Astrocyte (in vitro differentiated cells and primary cell): ENCODE measurements around the gene CSNK2A1. TPM values are rescaled to one million over a fixed set of nuclear protein-coding genes. Genes with fewer than 3 reads are reported as not detected.

Experiments used
- DNase-seq: peaks from one replicate; pipeline ENCODE4 v3.0.0-alpha.2; 2010; ENCODE audit warnings: low read depth
- FAIRE-seq: peaks from 2 replicates; lab custom pipeline; 2011; peaks lifted over from hg19 to GRCh38; lab: Jason Lieb, UNC
- H2AFZ ChIP-seq: 2 replicates; pipeline ENCODE4 v1.6.0; 2012; ENCODE audit warnings: low read depth, low read length, inconsistent platforms
- H3K27ac ChIP-seq: 2 replicates; pipeline ENCODE4 v1.5.1; 2011; ENCODE audit warnings: low read depth, low read length, inconsistent platforms
- H3K27me3 ChIP-seq: 2 replicates; pipeline ENCODE4 v1.6.0; 2011; ENCODE audit warnings: low read length, inconsistent platforms; ENCODE audit not compliant: insufficient read depth
- H3K36me3 ChIP-seq: 2 replicates; pipeline ENCODE4 v1.5.1; 2011; ENCODE audit warnings: low read length, inconsistent platforms; ENCODE audit not compliant: insufficient read depth
- H3K4me1 ChIP-seq: 2 replicates; pipeline ENCODE4 v1.5.1; 2011; ENCODE audit warnings: low read length, inconsistent platforms; ENCODE audit not compliant: insufficient read depth
- H3K4me2 ChIP-seq: 2 replicates; pipeline ENCODE4 v1.6.0; 2012; ENCODE audit warnings: low read length, inconsistent platforms
- H3K4me3 ChIP-seq: 2 replicates; pipeline ENCODE4 v1.5.1; 2011; ENCODE audit warnings: low read depth, mild to moderate bottlenecking, low read length, inconsistent platforms; ENCODE audit not compliant: insufficient read depth
- H3K79me2 ChIP-seq: 2 replicates; pipeline ENCODE4 v1.6.0; 2012; ENCODE audit warnings: mild to moderate bottlenecking, low read length, inconsistent platforms; ENCODE audit not compliant: insufficient read depth
- H3K9ac ChIP-seq: 2 replicates; pipeline ENCODE4 v1.6.0; 2012; ENCODE audit warnings: mild to moderate bottlenecking, low read length, inconsistent platforms
- H3K9me3 ChIP-seq: 2 replicates; pipeline ENCODE4 v1.5.1; 2012; ENCODE audit warnings: low read depth, mild to moderate bottlenecking, low read length, inconsistent platforms; ENCODE audit not compliant: insufficient read depth
- H4K20me1 ChIP-seq: 2 replicates; pipeline ENCODE4 v1.6.0; 2012; ENCODE audit warnings: low read length, inconsistent platforms; ENCODE audit not compliant: insufficient read depth
- H3K27ac Mint-ChIP-seq: one replicate; pipeline ENCODE4 v1.8.0; 2021; ENCODE audit warnings: mild to moderate bottlenecking, mixed read lengths; ENCODE audit not compliant: unreplicated experiment
- H3K27me3 Mint-ChIP-seq: one replicate; pipeline ENCODE4 v1.8.0; 2021; ENCODE audit warnings: low read depth, mixed read lengths; ENCODE audit not compliant: unreplicated experiment
- H3K36me3 Mint-ChIP-seq: one replicate; pipeline ENCODE4 v1.8.0; 2021; ENCODE audit warnings: low read depth, mixed read lengths; ENCODE audit not compliant: unreplicated experiment
- H3K4me1 Mint-ChIP-seq: one replicate; pipeline ENCODE4 v1.8.0; 2021; ENCODE audit warnings: low read depth, mixed read lengths; ENCODE audit not compliant: unreplicated experiment
- H3K4me3 Mint-ChIP-seq: one replicate; pipeline ENCODE4 v1.8.0; 2021; ENCODE audit warnings: mild to moderate bottlenecking, moderate library complexity, mixed read lengths; ENCODE audit not compliant: unreplicated experiment
- H3K9me3 Mint-ChIP-seq: one replicate; pipeline ENCODE4 v1.8.0; 2021; ENCODE audit warnings: mild to moderate bottlenecking, mixed read lengths; ENCODE audit not compliant: unreplicated experiment
- CTCF ChIP-seq: IDR thresholded peaks from 2 replicates; pipeline ENCODE4 v1.5.1; 2011; ENCODE audit warnings: low read depth, mild to moderate bottlenecking, inconsistent platforms, low read length, moderate library complexity; ENCODE audit not compliant: insufficient read depth
- EZH2 ChIP-seq: IDR thresholded peaks from 2 replicates; pipeline ENCODE4 v1.6.1; 2012; ENCODE audit warnings: mild to moderate bottlenecking, low read length, inconsistent platforms; ENCODE audit not compliant: insufficient read depth
- total RNA-seq: library from RNA; stranded (reverse); gene quantifications from 2 replicates; pipeline ENCODE4 v1.2.1, GENCODE V29; 2021

The CSNK2A1 gene
- total RNA-seq, 1 donor from 2014 or later, result 226 TPM

DNA sequence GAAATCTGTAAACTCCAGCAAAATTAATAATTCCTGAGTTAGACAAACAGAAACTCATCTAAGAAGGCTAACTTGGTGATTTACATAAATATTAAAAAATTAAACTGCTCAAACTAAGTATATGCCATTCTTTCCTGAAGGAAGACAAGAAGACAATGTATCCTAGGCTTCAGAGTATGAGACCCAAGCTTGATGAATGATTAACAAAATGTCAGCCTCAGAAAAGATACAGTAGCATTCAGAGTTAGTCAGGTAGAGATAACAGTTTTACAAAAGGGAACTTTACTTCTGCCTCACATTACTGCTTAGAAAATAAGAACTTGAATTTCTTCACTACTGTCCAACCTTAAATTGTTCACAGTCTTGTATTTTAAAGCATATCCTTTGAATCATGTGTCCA is 12.0 kb downstream of the CSNK2A1 start:
- Histone ChIP-seq H3K27ac (no peak overlapping the region), H2AFZ (no peak overlapping the region), H3K27me3 (no peaks in the 10 kb centered on the region), H3K4me2 (no peak overlapping the region), H3K4me1 (peaks cover 13% of the 10 kb centered on the region), H3K9me3 (no peaks in the 10 kb centered on the region), H3K4me3 (no peak overlapping the region), H3K36me3 (no peaks in the 10 kb centered on the region), H3K9ac (no peak overlapping the region), H4K20me1 (peaks cover 92% of the 10 kb centered on the region), H3K79me2 (peaks cover 100% of the 10 kb centered on the region)
- Mint-ChIP-seq H3K27ac (no peak overlapping the region), H3K36me3 (peaks cover 11% of the 10 kb centered on the region), H3K27me3 (no peaks in the 10 kb centered on the region), H3K9me3 (peaks cover 7% of the 10 kb centered on the region), H3K4me3 (no peak overlapping the region), H3K4me1 (peaks cover 52% of the 10 kb centered on the region)
- TF ChIP-seq EZH2, result no peak
- TF ChIP-seq CTCF, result no peak
- no peak for DNase-seq
- FAIRE-seq, result no peak

DNA sequence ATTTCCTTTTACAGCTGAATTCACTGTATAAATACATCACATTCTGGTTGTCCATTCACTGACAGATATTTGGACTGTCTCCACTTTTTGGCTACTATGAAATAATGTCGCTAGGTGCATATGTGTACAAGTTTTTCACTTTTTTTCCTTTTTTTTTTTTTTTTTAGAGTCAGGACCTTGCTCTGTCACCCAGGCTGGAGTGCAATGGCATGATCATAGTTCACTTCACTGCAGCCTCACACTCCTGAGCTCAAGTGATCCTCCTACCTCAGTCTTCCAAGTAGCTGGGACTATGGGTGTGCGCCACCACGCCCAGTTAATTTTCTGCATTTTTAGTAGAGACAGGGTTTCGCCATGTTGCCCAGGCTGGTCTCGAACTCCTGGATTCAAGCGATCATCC is 13.3 kb downstream of the CSNK2A1 start:
- peaks cover 87% of the 10 kb centered on the region for H4K20me1 ChIP-seq
- peaks cover 99% of the 10 kb centered on the region for H3K79me2 ChIP-seq
- no peak for FAIRE-seq
- DNase-seq, result no peak
- H3K9me3 Mint-ChIP-seq, result peaks cover 7% of the 10 kb centered on the region
- H3K27ac ChIP-seq, result no peak overlapping the region
- H3K4me2 ChIP-seq, result no peak overlapping the region
- no peak overlapping the region for H3K4me3 Mint-ChIP-seq
- H3K27ac Mint-ChIP-seq, result peak overlapping the region; percentile 99
- H3K27me3 Mint-ChIP-seq, result no peaks in the 10 kb centered on the region
- H3K4me1 ChIP-seq, result peaks cover 9% of the 10 kb centered on the region
- TF ChIP-seq CTCF (no peak), EZH2 (no peak)
- H2AFZ ChIP-seq, result no peak overlapping the region
- H3K36me3 Mint-ChIP-seq, result peaks cover 15% of the 10 kb centered on the region
- H3K9me3 ChIP-seq, result no peaks in the 10 kb centered on the region
- no peaks in the 10 kb centered on the region for H3K27me3 ChIP-seq
- peaks cover 42% of the 10 kb centered on the region for H3K4me1 Mint-ChIP-seq
- H3K9ac ChIP-seq, result no peak overlapping the region
- no peaks in the 10 kb centered on the region for H3K36me3 ChIP-seq
- no peak overlapping the region for H3K4me3 ChIP-seq

GRCh38 chr20:528923-529604 is 14.5 kb downstream of the CSNK2A1 start:
- H3K36me3 Mint-ChIP-seq, result peaks cover 20% of the 10 kb centered on the region
- peaks cover 34% of the 10 kb centered on the region for H3K4me1 Mint-ChIP-seq
- TF ChIP-seq CTCF (no peak), EZH2 (no peak)
- peaks cover 7% of the 10 kb centered on the region for H3K9me3 Mint-ChIP-seq
- no peak overlapping the region for H3K4me2 ChIP-seq
- H3K4me3 Mint-ChIP-seq, result peak overlapping the region; percentile 62
- DNase-seq (peak; percentile 80), FAIRE-seq (no peak)
- no peaks in the 10 kb centered on the region for H3K27me3 Mint-ChIP-seq
- H3K4me3 ChIP-seq, result no peak overlapping the region
- H3K27ac ChIP-seq, result peak overlapping the region; percentile 41
- H3K79me2 ChIP-seq, result peaks cover 98% of the 10 kb centered on the region
- no peaks in the 10 kb centered on the region for H3K36me3 ChIP-seq
- H3K27me3 ChIP-seq, result no peaks in the 10 kb centered on the region
- H4K20me1 ChIP-seq, result peaks cover 81% of the 10 kb centered on the region
- peaks cover 9% of the 10 kb centered on the region for H3K4me1 ChIP-seq
- peak overlapping the region; percentile 99 for H3K27ac Mint-ChIP-seq
- no peaks in the 10 kb centered on the region for H3K9me3 ChIP-seq
- no peak overlapping the region for H3K9ac ChIP-seq
- no peak overlapping the region for H2AFZ ChIP-seq
